ENCODE data around the gene ZDHHC24.

Gene ZDHHC24

DNA sequence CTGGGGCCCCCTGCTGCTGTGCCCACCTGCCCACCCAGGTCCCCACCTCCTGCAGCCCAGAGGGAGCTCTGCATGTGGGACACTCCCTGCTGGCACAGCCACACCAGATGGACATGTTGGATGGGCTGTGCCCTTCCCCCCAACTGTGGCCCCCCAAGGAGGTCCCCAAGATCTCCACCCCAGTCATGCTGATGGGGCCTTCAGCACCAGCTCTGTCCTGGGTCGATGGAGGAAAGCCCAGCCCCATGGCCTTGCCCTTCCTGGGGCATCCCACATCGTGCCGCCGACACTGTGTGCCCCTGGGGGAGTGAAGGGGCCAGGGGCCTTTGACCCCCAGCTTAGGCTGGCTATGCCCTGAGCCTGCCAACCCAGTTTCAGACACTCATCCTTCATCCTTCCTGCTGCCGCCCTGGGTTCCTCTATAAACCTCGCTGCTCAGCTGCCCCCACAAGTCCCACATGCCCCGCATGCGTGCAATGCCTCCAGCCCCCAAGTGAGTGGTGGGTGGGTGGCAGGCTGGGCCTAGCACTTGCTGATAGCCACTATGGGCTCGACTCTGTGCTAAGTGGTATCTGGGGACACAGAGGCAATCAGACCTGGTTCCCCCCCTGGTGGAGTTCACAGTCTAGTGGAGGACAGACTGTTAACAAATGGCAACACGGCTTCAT is 69.5 kb downstream of the ZDHHC24 start:
- Histone ChIP-seq H3K27me3 (no peaks in the 10 kb centered on the region), H3K4me2 (no peak overlapping the region), H4K20me1 (peaks cover 0 to 57% (median 19%) of the 10 kb centered on the region in 11 experiments; a peak in 12 of 22 replicates), H3K36me3 (peaks cover 20 to 63% (median 44%) of the 10 kb centered on the region in 11 experiments), H3K4me1 (peaks cover 15 to 22% (median 17%) of the 10 kb centered on the region in 10 experiments), H3K9me3 (replicated peaks in 1 of 11) (no peaks in the 10 kb centered on the region), H3K27ac (no peak overlapping the region), H3K4me3 (no peak overlapping the region), H3K9ac (no peak overlapping the region)
- no peak for TF ChIP-seq Cebpa-rat (IDR thresholded peaks at IDR 0.05)

DNA sequence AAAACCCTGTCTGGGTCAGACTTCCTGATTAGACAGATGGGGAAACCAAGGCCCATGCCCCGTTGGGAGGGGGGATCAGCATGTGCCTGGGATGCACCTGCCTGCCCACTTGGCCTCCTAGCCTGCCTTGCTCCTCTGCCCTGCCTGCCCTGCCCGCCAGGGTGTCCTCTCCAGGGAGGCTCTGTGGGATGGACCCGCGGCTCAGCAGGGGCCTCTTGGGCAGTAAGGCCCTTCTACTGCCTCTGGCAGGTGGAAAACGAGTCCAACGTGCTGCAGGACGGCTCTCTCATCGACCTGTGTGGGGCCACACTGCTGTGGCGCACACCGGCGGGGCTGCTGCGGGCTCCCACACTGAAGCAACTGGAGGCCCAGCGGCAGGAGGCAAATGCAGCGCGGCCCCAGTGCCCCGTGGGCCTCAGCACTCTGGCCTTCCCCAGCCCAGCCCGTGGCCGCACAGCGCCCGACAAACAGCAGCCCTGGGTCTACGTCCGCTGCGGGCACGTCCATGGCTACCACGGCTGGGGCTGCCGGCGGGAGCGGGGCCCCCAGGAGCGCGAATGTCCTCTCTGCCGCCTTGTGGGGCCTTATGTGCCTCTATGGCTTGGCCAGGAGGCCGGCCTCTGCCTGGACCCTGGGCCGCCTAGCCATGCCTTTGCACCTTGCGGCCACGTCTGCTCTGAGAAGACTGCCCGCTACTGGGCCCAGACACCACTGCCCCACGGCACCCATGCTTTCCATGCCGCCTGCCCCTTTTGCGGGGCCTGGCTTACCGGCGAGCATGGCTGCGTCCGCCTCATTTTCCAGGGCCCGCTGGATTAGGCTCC is 70.3 kb downstream of the ZDHHC24 start:
- Histone ChIP-seq H3K36me3 (peaks cover 24 to 67% (median 50%) of the 10 kb centered on the region in 11 experiments), H4K20me1 (peaks cover 0 to 57% (median 19%) of the 10 kb centered on the region in 11 experiments; a peak in 12 of 22 replicates)
- no peak for TF ChIP-seq Cebpa-rat (IDR thresholded peaks at IDR 0.05)

DNA sequence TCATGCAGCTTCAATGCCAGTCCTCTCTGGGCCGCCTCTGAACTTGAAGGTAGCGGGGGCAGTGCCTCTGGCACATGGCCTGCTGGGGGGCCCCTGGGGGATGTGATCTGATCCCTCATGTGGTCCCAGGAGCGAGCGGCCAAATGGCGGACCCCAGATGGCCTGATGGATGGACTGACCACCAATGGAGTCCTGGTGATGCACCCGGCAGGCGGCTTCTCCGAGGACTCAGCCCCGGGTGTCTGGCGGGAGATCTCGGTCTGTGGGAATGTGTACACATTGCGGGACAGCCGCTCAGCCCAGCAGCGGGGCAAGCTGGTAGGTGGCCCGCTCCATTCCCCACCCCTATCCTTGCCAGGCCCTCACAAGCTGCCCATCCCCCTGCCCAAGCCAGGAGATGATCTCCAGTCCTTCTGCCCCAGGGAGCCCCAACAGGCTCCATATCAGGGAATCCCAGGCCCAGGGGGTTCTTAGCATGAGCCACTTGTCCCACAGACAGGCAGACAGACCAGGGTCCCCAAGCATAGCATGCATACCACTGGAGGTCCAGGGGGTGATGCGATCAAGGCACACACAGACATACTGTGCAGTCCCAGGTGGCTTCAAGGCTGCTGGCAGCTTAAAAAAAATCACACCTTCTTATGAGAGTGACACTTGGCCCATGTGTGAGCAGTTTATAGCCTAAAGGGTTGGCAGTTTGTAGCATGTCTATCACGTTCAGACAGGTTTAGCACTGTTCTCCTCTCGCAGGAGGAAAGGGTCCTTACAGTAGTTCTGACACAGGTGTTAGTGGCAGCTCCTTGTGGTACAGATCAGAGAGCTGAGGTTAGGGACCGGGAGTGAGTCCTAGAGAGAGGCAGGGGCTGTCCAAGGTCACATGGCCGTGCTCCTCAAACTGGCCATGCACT is 72.0 kb downstream of the ZDHHC24 start:
- no peak for TF ChIP-seq Cebpa-rat (IDR thresholded peaks at IDR 0.05)
- H4K20me1 ChIP-seq = peaks cover 0 to 54% (median 19%) of the 10 kb centered on the region in 11 experiments; a peak in 12 of 22 replicates
- H3K9ac ChIP-seq = no peak overlapping the region
- no peak overlapping the region for H3K27ac ChIP-seq
- H3K9me3 ChIP-seq (replicated peaks in 1 of 11) = no peaks in the 10 kb centered on the region
- H3K36me3 ChIP-seq = peaks cover 24 to 67% (median 50%) of the 10 kb centered on the region in 11 experiments
- no peak overlapping the region for H3K4me2 ChIP-seq
- no peak overlapping the region for H3K4me3 ChIP-seq
- H3K27me3 ChIP-seq = no peaks in the 10 kb centered on the region
- peaks cover 7 to 21% (median 13%) of the 10 kb centered on the region in 10 experiments for H3K4me1 ChIP-seq

More for the DNA sequence above, 70.3 kb downstream of the ZDHHC24 start:
- H3K4me1 ChIP-seq = peaks cover 8 to 14% (median 10%) of the 10 kb centered on the region in 10 experiments; a peak in 19 of 20 replicates
- no peaks in the 10 kb centered on the region for H3K9me3 ChIP-seq (replicated peaks in 1 of 11)
- H3K9ac ChIP-seq = no peak overlapping the region
- no peaks in the 10 kb centered on the region for H3K27me3 ChIP-seq
- H3K4me2 ChIP-seq = no peak overlapping the region
- H3K27ac ChIP-seq = no peak overlapping the region
- no peak overlapping the region for H3K4me3 ChIP-seq

DNA sequence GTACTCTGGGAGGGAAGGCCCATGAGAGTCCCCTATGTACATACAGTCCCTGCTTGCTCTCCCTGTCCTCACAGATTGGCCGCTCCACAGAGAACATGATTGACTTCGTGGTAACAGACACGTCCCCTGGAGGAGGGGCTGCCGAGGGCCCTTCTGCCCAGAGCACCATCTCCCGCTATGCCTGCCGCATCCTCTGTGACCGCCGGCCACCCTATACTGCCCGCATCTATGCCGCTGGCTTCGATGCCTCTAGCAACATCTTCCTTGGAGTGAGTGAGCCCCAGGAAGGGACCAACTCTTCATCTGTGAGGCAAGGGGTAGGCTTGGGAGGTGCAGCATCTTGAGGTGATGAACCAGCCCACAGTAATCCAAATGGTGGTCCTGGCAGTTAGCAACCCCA is 72.7 kb downstream of the ZDHHC24 start:
- Histone ChIP-seq H4K20me1 (peaks cover 0 to 54% (median 20%) of the 10 kb centered on the region in 11 experiments; a peak in 13 of 22 replicates), H3K27ac (no peak overlapping the region), H3K9me3 (replicated peaks in 1 of 11) (no peaks in the 10 kb centered on the region), H3K36me3 (peaks cover 24 to 67% (median 50%) of the 10 kb centered on the region in 11 experiments), H3K4me1 (peaks cover 11 to 25% (median 15%) of the 10 kb centered on the region in 10 experiments), H3K9ac (no peak overlapping the region), H3K4me2 (no peak overlapping the region), H3K27me3 (no peaks in the 10 kb centered on the region), H3K4me3 (no peak overlapping the region)
- no peak for TF ChIP-seq Cebpa-rat (IDR thresholded peaks at IDR 0.05)

DNA sequence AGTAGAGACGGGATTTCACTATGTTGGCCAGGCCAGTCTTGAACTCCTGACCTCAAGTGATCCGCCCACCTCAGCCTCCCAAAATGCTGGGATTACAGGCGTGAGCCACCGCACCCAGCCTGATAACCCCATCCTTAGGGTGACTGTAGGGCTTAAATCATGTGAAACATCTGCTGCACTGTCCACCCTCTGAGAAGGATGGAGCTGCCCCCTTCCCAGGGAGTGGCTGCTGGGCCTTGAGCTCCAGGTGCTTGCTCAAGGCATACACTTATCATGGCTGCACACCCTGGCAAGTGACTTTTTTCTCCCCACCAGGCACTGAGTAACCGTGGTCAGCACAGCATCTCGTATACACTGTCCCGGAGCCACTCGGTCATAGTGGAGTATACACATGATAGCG is 73.8 kb downstream of the ZDHHC24 start:
- H3K9me3 ChIP-seq (replicated peaks in 1 of 11) = no peaks in the 10 kb centered on the region
- peaks cover 23 to 58% (median 50%) of the 10 kb centered on the region in 11 experiments for H3K36me3 ChIP-seq
- no peak for TF ChIP-seq Cebpa-rat (IDR thresholded peaks at IDR 0.05)
- no peak overlapping the region for H3K9ac ChIP-seq
- H4K20me1 ChIP-seq = peaks cover 0 to 46% (median 22%) of the 10 kb centered on the region in 11 experiments; a peak in 14 of 22 replicates
- H3K4me1 ChIP-seq = peaks cover 22 to 36% (median 25%) of the 10 kb centered on the region in 10 experiments
- H3K4me3 ChIP-seq = no peak overlapping the region
- no peak overlapping the region for H3K27ac ChIP-seq
- no peaks in the 10 kb centered on the region for H3K27me3 ChIP-seq
- H3K4me2 ChIP-seq = no peak overlapping the region

DNA sequence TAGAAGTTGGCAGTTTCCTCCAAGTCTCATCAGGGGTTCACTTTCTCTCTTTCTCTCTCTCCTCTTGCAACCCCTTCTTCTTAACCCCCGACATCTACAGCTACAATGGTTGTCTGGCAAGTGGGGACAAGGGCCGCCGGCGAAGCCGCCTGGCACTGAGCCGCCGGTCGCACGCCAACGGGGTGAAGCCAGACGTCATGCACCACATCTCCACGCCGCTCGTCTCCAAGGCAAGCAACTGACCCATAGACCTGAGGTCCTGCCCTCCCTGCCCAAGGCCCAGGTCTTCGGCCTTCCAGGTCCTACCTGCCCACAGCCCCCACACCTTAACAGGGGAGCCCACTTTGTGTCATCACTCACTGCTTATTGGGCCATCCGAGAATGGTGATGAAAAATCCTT is 74.7 kb downstream of the ZDHHC24 start:
- Histone ChIP-seq H3K27me3 (no peaks in the 10 kb centered on the region), H3K4me3 (no peak overlapping the region), H4K20me1 (peaks cover 0 to 37% (median 15%) of the 10 kb centered on the region in 11 experiments; a peak in 14 of 22 replicates), H3K27ac (no peak overlapping the region), H3K4me2 (no peak overlapping the region), H3K4me1 (peaks cover 23 to 40% (median 28%) of the 10 kb centered on the region in 10 experiments), H3K9ac (no peak overlapping the region), H3K9me3 (replicated peaks in 1 of 11) (no peaks in the 10 kb centered on the region), H3K36me3 (peaks cover 22 to 53% (median 48%) of the 10 kb centered on the region in 11 experiments)
- no peak for TF ChIP-seq Cebpa-rat (IDR thresholded peaks at IDR 0.05)

Data from BLaER1 treated with 17β-estradiol and CSF1 and Interleukin-3, amounts not matched to agents 10 nM and 100 nM (cell line).